ENCODE measurements around the gene NUP93.

- TF ChIP-seq RAD21 (conservative IDR thresholded peaks at IDR 0.05), result peak; percentile 35
- TF ChIP-seq CTCF (IDR thresholded peaks at IDR 0.05; ENCODE audit: poor library complexity, severe bottlenecking), result peak; percentile 43
- no peak for TF ChIP-seq MXI1 (conservative IDR thresholded peaks at IDR 0.05; ENCODE audit: poor library complexity, severe bottlenecking)
- no peak for TF ChIP-seq TAF1 (IDR thresholded peaks at IDR 0.05; ENCODE audit: low read depth)
These were observed 63.6 kb downstream of the NUP93 start for GRCh38 chr16:56793492-56793891.
